HepG2 (cell line): ENCODE measurements around the gene IVD. TPM values are rescaled to one million over a fixed set of nuclear protein-coding genes. Genes with fewer than 3 reads are reported as not detected.
A peak's percentile ranks its signal among the peaks of the same experiment; 100 is the strongest.

ENCODE experiments used
- ATAC-seq: fragments of 200-7000 bp; cut with Tn5 transposase; 3 replicates; pipeline ENCODE4 v1.9.1; 2020; ENCODE audit warnings: mild to moderate bottlenecking, moderate library complexity
- BruUV-seq: library from RNA; stranded (reverse); fragments of 400-500 nt; replicated peaks from 2 replicates; lab custom pipeline; 2021; lab: Mats Ljungman, UMichigan
- CTCF ChIA-PET: fragments of 300-600 bp; formaldehyde crosslinking; extraction: SDS; loops from one replicate; lab custom pipeline; 2021; ENCODE audit warnings: low total read pairs, inconsistent platforms, low intra/inter-chr PET ratio; lab: Yijun Ruan, JAX
- POLR2A ChIA-PET: fragments of 350-600 bp; sonication (Branson Sonifier 250); formaldehyde crosslinking; loops from one replicate; lab custom pipeline; 2020; ENCODE audit warnings: antibody characterized with exemption, inconsistent platforms; lab: Yijun Ruan, JAX
- DNase-seq: peaks from one replicate; pipeline ENCODE4 v3.0.0-alpha.2; 2015; ENCODE audit warnings: low spot score
- FAIRE-seq: peaks from 3 replicates; lab custom pipeline; 2011; peaks lifted over from hg19 to GRCh38; lab: Jason Lieb, UNC
- H2AFZ ChIP-seq: one replicate; pipeline ENCODE4 v1.6.1; 2011; ENCODE audit warnings: low read length, inconsistent platforms
- H3K27ac ChIP-seq: fragments of 300-600 bp; 3 replicates; pipeline ENCODE4 v1.8.0; 2011; ENCODE audit warnings: mixed run types, mild to moderate bottlenecking, mixed read lengths, low read length, inconsistent platforms; ENCODE audit not compliant: insufficient read depth; ENCODE audit errors: extremely low read length
- H3K27me3 ChIP-seq, 2 experiments: fragments of 200-600 bp in 1 of 2; 2 replicates in 1 of 2; 3 replicates in 1 of 2; pipeline versions ENCODE4 v1.6.0 to v1.8.0; 2011; ENCODE audit warnings: low read length in 2 of 2, mild to moderate bottlenecking in 2 of 2, moderate library complexity in 2 of 2, inconsistent platforms in 1 of 2; ENCODE audit not compliant: insufficient read depth in 2 of 2, control insufficient read depth in 1 of 2
- H3K36me3 ChIP-seq, 2 experiments: fragments of 200-600 bp in 1 of 2; replicated peaks in 1 of 2; 2 replicates in 1 of 2; 3 replicates in 1 of 2; pipeline versions ENCODE4 v1.5.1 to v1.8.0; 2011; ENCODE audit warnings: low read length in 2 of 2, inconsistent platforms in 1 of 2; ENCODE audit not compliant: insufficient read depth in 2 of 2, control insufficient read depth in 1 of 2
- H3K4me1 ChIP-seq: 2 replicates; pipeline ENCODE4 v1.5.1; 2012; ENCODE audit warnings: low read length, inconsistent platforms; ENCODE audit not compliant: insufficient read depth
- H3K4me2 ChIP-seq: 2 replicates; pipeline ENCODE4 v1.6.0; 2011; ENCODE audit warnings: low read depth, low read length, inconsistent platforms
- H3K4me3 ChIP-seq, 3 experiments: fragments of 200-600 bp in 1 of 3; sonication (generic), shearing (Covaris generic) in 1 of 3; replicated peaks in 1 of 3; 2 replicates each; pipeline ENCODE4 v1.5.1; 2011 to 2016; ENCODE audit warnings: low read length in 3 of 3, inconsistent platforms in 2 of 3, low read depth in 2 of 3, mild to moderate bottlenecking in 2 of 3, control low read depth in 1 of 3, mixed read lengths in 1 of 3; ENCODE audit not compliant: insufficient read depth in 1 of 3
- H3K79me2 ChIP-seq: one replicate; pipeline ENCODE4 v1.6.1; 2011; ENCODE audit warnings: low read length, inconsistent platforms; ENCODE audit not compliant: insufficient read depth
- H3K9ac ChIP-seq: 2 replicates; pipeline ENCODE4 v1.6.0; 2011; ENCODE audit warnings: mild to moderate bottlenecking, low read depth, low read length, inconsistent platforms; ENCODE audit not compliant: insufficient read depth
- H3K9me3 ChIP-seq: 2 replicates; pipeline ENCODE4 v1.5.1; 2012; ENCODE audit warnings: mild to moderate bottlenecking, low read length
- H4K20me1 ChIP-seq: 2 replicates; pipeline ENCODE4 v1.6.0; 2011; ENCODE audit warnings: inconsistent platforms, mild to moderate bottlenecking, low read length, moderate library complexity; ENCODE audit not compliant: insufficient read depth
- ARNT2 ChIP-seq: sonication (generic); formaldehyde crosslinking; IDR thresholded peaks from 2 replicates; pipeline ENCODE4 v1.8.0; 2022; ENCODE audit warnings: mild to moderate bottlenecking, low read depth, missing genetic modification reagents, moderate library complexity
- ARNTL ChIP-seq: sonication (generic); formaldehyde crosslinking; IDR thresholded peaks from 2 replicates; pipeline ENCODE4 v1.4.0; 2020; ENCODE audit warnings: mild to moderate bottlenecking, missing genetic modification reagents
- ATF1 ChIP-seq: IDR thresholded peaks from 2 replicates; pipeline ENCODE4 v1.6.1; 2016; ENCODE audit warnings: mild to moderate bottlenecking, control low read depth
- CCDC6 ChIP-seq: sonication (generic); formaldehyde crosslinking; IDR thresholded peaks from 2 replicates; pipeline ENCODE4 v1.8.1; 2022; ENCODE audit warnings: mild to moderate bottlenecking, missing genetic modification reagents, moderate library complexity
- GRHL1 ChIP-seq: sonication (generic); formaldehyde crosslinking; conservative IDR thresholded peaks from 2 replicates; pipeline ENCODE4 v1.8.0; 2022; ENCODE audit warnings: missing genetic modification reagents
- HNRNPLL ChIP-seq: fragments of 200-400 bp; formaldehyde crosslinking; IDR thresholded peaks from 2 replicates; pipeline ENCODE4 v1.6.1; 2017; ENCODE audit warnings: mild to moderate bottlenecking, low read depth, low read length; ENCODE audit not compliant: poor library complexity, severe bottlenecking
- NR2C2 ChIP-seq: sonication (generic); formaldehyde crosslinking; IDR thresholded peaks from 2 replicates; pipeline ENCODE4 v1.4.0; 2020; ENCODE audit warnings: missing genetic modification reagents, mild to moderate bottlenecking, moderate library complexity, borderline replicate concordance
- PLSCR1 ChIP-seq: sonication (generic); formaldehyde crosslinking; IDR thresholded peaks from 2 replicates; pipeline ENCODE4 v1.5.0; 2020; ENCODE audit warnings: missing genetic modification reagents, mild to moderate bottlenecking, borderline replicate concordance
- RBM39 ChIP-seq: fragments of 200-400 bp; formaldehyde crosslinking; IDR thresholded peaks from one replicate; pipeline ENCODE4 v1.6.1; 2018; ENCODE audit warnings: antibody characterized with exemption, mild to moderate bottlenecking, low read depth, low read length; ENCODE audit not compliant: poor library complexity, severe bottlenecking
- SP1 ChIP-seq, 2 experiments: fragments of 450-650 bp in 1 of 2; sonication (generic) in 1 of 2; formaldehyde crosslinking in 1 of 2; IDR thresholded peaks; 2 replicates each; pipeline versions ENCODE4 v1.4.0 to v1.6.1; 2016 to 2020; ENCODE audit warnings: missing genetic modification reagents in 1 of 2
- STAG1 ChIP-seq: sonication (generic); formaldehyde crosslinking; IDR thresholded peaks from 2 replicates; pipeline ENCODE4 v1.4.0; 2020; ENCODE audit warnings: missing genetic modification reagents
- TCF7L2 ChIP-seq: IDR thresholded peaks from 2 replicates; pipeline ENCODE4 v1.6.1; 2011; ENCODE audit warnings: mild to moderate bottlenecking, low read depth, low read length, moderate library complexity
- ZBTB42 ChIP-seq: sonication (generic); formaldehyde crosslinking; IDR thresholded peaks from 2 replicates; pipeline ENCODE4 v1.5.0; 2020; ENCODE audit warnings: mild to moderate bottlenecking, missing genetic modification reagents
- ZBTB7B ChIP-seq: sonication (generic); formaldehyde crosslinking; IDR thresholded peaks from 2 replicates; pipeline ENCODE4 v1.4.0; 2020; ENCODE audit warnings: missing genetic modification reagents
- ZC3H13 ChIP-seq: sonication (generic); formaldehyde crosslinking; IDR thresholded peaks from 2 replicates; pipeline ENCODE4 v1.8.1; 2023; ENCODE audit warnings: mild to moderate bottlenecking, missing genetic modification reagents, moderate library complexity
- ZNF672 ChIP-seq: sonication (generic); formaldehyde crosslinking; IDR thresholded peaks from 2 replicates; pipeline ENCODE4 v1.8.1; 2022; ENCODE audit warnings: missing genetic modification reagents
- ZNF839 ChIP-seq: sonication (generic); formaldehyde crosslinking; IDR thresholded peaks from 2 replicates; pipeline ENCODE4 v1.4.0; 2020; ENCODE audit warnings: missing genetic modification reagents, mild to moderate bottlenecking, borderline replicate concordance
- ZNF891 ChIP-seq: sonication (generic); formaldehyde crosslinking; IDR thresholded peaks from 2 replicates; pipeline ENCODE4 v1.5.0; 2020; ENCODE audit warnings: mild to moderate bottlenecking, missing genetic modification reagents
- WGBS: methylation state at CpG from one replicate; pipeline ENCODE4 v1.1.6; 2017; ENCODE audit warnings: low lambda C conversion rate; 5-methylcytosine and 5-hydroxymethylcytosine counted together
- in situ Hi-C: cut with HindIII; loops from 2 replicates; pipeline ENCODE4 v1.10.0; 2017; ENCODE audit warnings: low pct_unique_long_range_greater_than_20kb; ENCODE audit not compliant: extremely low pct_ligation_motif_present
- intact Hi-C: fragments of 100-400 bp; cut with micrococcal nuclease; formaldehyde crosslinking; loops from one replicate; pipeline ENCODE4 v1.10.0; 2022; ENCODE audit not compliant: unreplicated experiment
- polyA plus RNA-seq, 8 experiments: library from polyadenylated mRNA; depleted of rRNA in 3 of 8; stranded (reverse) in 7 of 8; unstranded in 1 of 8; fragments of >200 nt; fragmentation: Illumina TruSeq in 4 of 8; extraction: Trizol in 4 of 8; gene quantifications; 2 replicates each; pipeline versions ENCODE4 v1.2.1 to v1.2.3, GENCODE V29; 2011 to 2016; ENCODE audit warnings: low read depth in 4 of 8, missing spikeins in 1 of 8, mixed read lengths in 1 of 8; ENCODE audit not compliant: insufficient read depth in 1 of 8
- total RNA-seq, 5 experiments: library from RNA; depleted of rRNA; stranded (reverse); fragments of >200 nt; fragmentation: Illumina TruSeq; extraction: Trizol; gene quantifications; 2 replicates each; pipeline ENCODE4 v1.2.3, GENCODE V29; 2016; ENCODE audit warnings: low read depth in 1 of 5
- TF ChIP-seq, protein P1 (sequence below): sonication (generic); formaldehyde crosslinking; IDR thresholded peaks from 2 replicates; pipeline ENCODE4 v1.5.1; 2020; ENCODE audit warnings: missing genetic modification reagents, mild to moderate bottlenecking, borderline replicate concordance
- TF ChIP-seq, protein P2 (sequence below): sonication (generic); IDR thresholded peaks from 2 replicates; pipeline ENCODE4 v1.6.1; 2016; ENCODE audit warnings: low read depth, borderline replicate concordance

The IVD gene
- total and polyA plus RNA-seq, 2 of the 13 experiments (the other 11 are each of a cell fraction or from before 2014, with no cell fraction given) = 48.0 to 53.9 TPM

- in situ Hi-C loops (no loop called here), intact Hi-C loops (no loop called here)
- H3K4me1 ChIP-seq = peaks cover 75% of the 10 kb centered on the region
- no peaks in the 10 kb centered on the region for H3K9me3 ChIP-seq
- no peak overlapping the region for H3K27ac ChIP-seq
- no peak for FAIRE-seq
- peaks cover 12% of the 10 kb centered on the region; the same call in 1 of the 2 replicates for H4K20me1 ChIP-seq
- H3K4me2 ChIP-seq = peak overlapping the region; percentile 96
- no peak for DNase-seq
- CTCF ChIA-PET = interaction anchor here (1.2 kb wide), 1 partner anchor 165 kb away, joined by 3 read pairs; no protein-coding TSS in a partner anchor
- 0% methylated on average over 2 of the region's 15 CpGs for WGBS
- H3K36me3 ChIP-seq = no peaks in the 10 kb centered on the region
- POLR2A ChIA-PET = interaction anchor here (0.6 to 2.7 kb wide), 6 partner anchors 13 to 99 kb away, joined by 3 to 15 read pairs (median 4); partner anchors contain the start of genes CCDC9B, CHST14 and IVD
- peak; percentile 12 for ATAC-seq
- peak overlapping the region; percentile 53 to 77 (median 56) for H3K4me3 ChIP-seq
- H2AFZ ChIP-seq = no peak overlapping the region
- peak overlapping the region; percentile 56; the same call in 1 of the 2 replicates for H3K9ac ChIP-seq
- peaks cover 23% of the 10 kb centered on the region for H3K79me2 ChIP-seq
- H3K27me3 ChIP-seq = peaks cover 5 to 54% of the 10 kb centered on the region in 2 experiments; a peak in 4 of 5 replicates
- BruUV-seq = no TSS peak
- TF ChIP-seq ZBTB7B = 0 out of 2 replicates have a peak, but pooled peaks have one; percentile 38
- no peak for TF ChIP-seq SP1 (IDR thresholded peaks at IDR 0.05)
- TF ChIP-seq SP1 (CRISPR knock-in tag; IDR thresholded peaks at IDR 0.05) = no peak
- TF ChIP-seq ZNF891 (CRISPR knock-in tag) = 0 out of 2 replicates have a peak, but pooled peaks have one; percentile 5
- TF ChIP-seq RBM39 = peak; percentile 37
- TF ChIP-seq ZC3H13 (CRISPR knock-in tag) = no peak
- no peak for TF ChIP-seq STAG1 (CRISPR knock-in tag)
- TF ChIP-seq PLSCR1 (CRISPR knock-in tag) = no peak
- peak; percentile 9 for TF ChIP-seq HNRNPLL
- TF ChIP-seq ZBTB42 (CRISPR knock-in tag) = no peak
- TF ChIP-seq ARNT2 = 0 out of 2 replicates have a peak, but pooled peaks have one; percentile 48
- peak; percentile 29; the same call in 1 of the 2 replicates for TF ChIP-seq CCDC6
- no peak for TF ChIP-seq GRHL1 (CRISPR knock-in tag)
- no peak for TF ChIP-seq ZNF839 (CRISPR knock-in tag)
- no peak for TF ChIP-seq ZNF672 (CRISPR knock-in tag)
- no peak for TF ChIP-seq TCF7L2
- TF ChIP-seq NR2C2 (CRISPR knock-in tag) = no peak
- TF ChIP-seq ARNTL = no peak
- TF ChIP-seq, protein P1, sequence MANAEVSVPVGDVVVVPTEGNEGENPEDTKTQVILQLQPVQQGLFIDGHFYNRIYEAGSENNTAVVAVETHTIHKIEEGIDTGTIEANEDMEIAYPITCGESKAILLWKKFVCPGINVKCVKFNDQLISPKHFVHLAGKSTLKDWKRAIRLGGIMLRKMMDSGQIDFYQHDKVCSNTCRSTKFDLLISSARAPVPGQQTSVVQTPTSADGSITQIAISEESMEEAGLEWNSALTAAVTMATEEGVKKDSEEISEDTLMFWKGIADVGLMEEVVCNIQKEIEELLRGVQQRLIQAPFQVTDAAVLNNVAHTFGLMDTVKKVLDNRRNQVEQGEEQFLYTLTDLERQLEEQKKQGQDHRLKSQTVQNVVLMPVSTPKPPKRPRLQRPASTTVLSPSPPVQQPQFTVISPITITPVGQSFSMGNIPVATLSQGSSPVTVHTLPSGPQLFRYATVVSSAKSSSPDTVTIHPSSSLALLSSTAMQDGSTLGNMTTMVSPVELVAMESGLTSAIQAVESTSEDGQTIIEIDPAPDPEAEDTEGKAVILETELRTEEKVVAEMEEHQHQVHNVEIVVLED (CRISPR knock-in tag) = no peak
- no peak for TF ChIP-seq ATF1
- TF ChIP-seq, protein P2, sequence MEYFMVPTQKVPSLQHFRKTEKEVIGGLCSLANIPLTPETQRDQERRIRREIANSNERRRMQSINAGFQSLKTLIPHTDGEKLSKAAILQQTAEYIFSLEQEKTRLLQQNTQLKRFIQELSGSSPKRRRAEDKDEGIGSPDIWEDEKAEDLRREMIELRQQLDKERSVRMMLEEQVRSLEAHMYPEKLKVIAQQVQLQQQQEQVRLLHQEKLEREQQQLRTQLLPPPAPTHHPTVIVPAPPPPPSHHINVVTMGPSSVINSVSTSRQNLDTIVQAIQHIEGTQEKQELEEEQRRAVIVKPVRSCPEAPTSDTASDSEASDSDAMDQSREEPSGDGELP = no peak
Measured at GRCh38 chr15:40439461-40439959, 33.9 kb downstream of the IVD start.
